KBM-7 (cell line): ENCODE measurements around the gene DROSHA.
A peak's percentile ranks its signal among the peaks of the same experiment; 100 is the strongest.
"Not testable (repeated sequence)": the region's sequence is repeated elsewhere in the genome, so short reads cannot be mapped to it uniquely, and the experiment has no call there.

Source experiments
- DNase-seq: peaks from one replicate; pipeline ENCODE4 v3.0.0-alpha.2; 2015
- in situ Hi-C: fragments of 300-500 bp; cut with MboI; formaldehyde crosslinking; loops from 2 replicates; pipeline ENCODE4 v1.14.3; 2020; ENCODE audit warnings: low sequenced_read_pairs, low pct_unique_long_range_greater_than_20kb, mixed read lengths

Gene DROSHA

DNA sequence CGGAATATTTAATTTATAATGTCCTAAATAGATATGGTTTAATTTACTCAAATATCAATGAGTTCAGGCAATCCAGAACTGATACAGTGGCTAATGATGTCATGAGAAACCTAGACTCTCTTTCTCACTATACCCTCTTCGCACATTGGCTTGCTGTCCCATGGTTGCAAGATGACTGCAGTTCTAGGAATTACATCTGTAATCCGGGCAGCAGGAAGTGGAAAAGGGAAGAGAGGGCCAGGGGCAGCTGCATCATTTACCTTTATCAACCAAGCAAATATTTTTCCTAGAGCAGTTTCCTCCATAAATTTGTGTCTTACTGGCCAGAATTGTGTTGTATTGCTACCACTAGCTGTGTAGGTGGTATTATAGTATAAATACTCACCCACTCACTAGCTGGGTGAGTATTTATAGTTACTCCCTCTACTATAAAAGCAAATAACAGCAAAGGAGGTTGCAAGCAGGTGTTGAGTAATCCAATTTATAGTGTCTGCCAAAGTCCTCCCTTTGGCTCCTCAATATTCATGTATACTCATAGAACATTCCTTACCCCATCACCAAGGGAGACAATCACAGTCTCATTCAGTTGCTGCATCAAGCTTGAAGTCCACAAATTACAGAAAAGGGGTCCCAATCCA is 168.8 kb downstream of the DROSHA start:
- in situ Hi-C loops = no loop called here
- no peak for DNase-seq

DNA sequence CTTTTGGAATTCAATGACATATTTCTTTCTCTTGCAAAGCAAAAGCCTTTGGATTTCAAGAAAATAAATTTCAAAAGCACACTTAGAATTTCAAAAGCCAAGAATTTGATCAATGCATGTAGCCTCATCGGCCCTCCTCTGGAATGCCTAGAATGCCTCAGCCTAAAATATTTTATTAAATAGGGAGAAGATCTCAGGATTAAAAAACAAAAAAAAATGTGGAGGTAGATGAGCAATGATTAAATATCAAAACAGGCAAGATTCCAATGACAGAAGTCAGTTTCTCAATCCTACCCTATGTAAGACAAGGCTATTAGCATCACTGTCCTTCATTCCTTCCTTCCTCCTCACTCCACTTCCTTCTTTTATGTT is 169.4 kb downstream of the DROSHA start:
- no peak for DNase-seq
- in situ Hi-C loops = no loop called here

DNA sequence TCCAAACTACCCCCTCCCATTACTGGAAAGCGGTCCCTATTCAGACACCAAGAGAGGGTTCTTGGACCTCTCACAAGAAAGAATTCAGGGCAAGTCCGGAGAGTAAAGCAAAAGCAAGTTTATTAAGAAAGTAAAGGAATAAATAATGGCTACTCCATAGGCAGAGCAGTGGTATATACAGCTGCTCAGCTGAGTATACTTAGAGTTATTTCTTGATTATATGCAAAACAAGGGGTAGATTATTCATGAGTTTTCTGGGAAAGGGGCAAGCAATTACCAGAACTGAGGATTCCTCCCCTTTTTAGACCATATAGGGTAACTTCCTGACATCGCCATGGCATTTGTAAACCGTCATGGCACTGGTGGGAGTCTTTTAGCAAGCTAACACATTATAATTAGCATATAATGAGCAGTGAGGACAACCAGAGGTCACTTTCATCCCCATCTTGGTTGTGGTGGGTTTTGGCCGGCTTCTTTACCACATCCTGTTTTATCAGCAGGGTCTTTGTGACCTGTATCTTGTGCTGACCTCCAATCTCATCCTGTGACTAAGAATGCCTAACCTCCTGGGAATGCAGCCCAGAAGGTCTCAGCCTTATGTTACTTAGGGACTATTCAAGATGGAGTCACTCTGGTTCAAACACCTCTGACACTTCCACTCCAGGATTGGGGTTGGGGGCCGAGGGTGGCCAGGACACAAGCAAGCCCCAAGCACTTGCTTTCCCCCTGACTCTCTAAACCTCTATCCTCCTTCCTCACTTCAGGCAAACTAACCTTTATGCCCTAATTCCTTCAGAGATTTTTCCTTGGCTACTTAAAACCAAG is 170.0 kb downstream of the DROSHA start:
- in situ Hi-C loops, DNase-seq: not testable (repeated sequence)

DNA sequence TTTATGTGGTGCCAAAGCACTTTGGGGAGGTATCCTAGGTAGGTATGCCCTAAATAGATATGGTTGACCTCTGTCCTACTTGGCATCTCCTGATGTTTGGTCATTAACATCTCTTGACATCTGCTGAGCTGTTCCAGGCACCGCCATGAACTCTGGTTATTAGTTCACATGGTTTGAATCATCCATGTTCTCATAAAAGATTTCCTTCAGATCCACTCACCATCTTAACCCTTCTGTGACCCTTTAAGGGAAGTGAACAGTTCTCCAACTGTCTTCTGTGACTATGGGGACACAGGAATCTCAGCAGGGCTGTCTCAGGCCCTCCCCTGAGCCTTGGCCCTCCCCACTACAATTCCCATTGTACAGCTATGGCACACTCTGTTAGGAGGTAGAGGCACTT is 170.7 kb downstream of the DROSHA start:
- in situ Hi-C loops = no loop called here
- no peak for DNase-seq

DNA sequence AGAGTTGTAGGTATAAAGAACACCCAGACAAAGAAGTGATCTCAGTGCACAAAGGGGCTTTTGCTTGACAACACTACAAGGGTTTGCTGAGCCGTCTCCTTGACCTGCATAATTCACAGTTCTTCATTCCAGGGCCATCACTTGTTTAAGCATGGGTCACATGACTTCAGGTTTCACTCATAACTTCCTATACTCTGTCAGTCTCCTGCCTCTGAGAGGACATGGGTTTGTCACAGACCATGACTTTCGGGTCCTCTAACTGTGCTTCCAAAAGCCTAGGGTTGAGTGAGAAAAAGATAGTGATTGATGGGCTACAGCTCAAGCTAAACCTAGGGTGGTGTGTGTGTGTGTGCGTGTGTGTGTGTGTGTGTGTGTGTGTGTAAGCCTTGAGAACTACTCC is 172.1 kb downstream of the DROSHA start:
- in situ Hi-C loops = no loop called here
- DNase-seq = no peak

DNA sequence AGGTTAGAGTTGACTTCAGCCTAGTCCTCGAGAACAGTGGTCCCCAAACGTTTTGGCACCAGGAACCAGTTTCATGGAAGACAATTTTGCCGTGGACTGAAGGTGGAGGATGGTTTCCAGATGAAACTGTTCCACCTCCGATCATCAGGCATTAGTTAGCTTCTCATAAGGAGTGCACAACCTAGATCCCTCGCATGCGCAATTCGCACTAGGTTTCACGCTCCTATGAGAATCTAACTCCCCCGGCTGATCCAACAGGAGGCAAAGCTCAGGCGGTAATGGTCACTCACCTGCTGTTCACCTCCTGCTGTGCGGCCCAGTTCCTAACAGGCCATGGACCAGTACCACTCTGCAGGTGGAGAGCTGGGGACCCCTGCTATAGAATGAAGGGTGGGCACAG is 174.9 kb downstream of the DROSHA start:
- DNase-seq = no peak
- in situ Hi-C loops = no loop called here

DNA sequence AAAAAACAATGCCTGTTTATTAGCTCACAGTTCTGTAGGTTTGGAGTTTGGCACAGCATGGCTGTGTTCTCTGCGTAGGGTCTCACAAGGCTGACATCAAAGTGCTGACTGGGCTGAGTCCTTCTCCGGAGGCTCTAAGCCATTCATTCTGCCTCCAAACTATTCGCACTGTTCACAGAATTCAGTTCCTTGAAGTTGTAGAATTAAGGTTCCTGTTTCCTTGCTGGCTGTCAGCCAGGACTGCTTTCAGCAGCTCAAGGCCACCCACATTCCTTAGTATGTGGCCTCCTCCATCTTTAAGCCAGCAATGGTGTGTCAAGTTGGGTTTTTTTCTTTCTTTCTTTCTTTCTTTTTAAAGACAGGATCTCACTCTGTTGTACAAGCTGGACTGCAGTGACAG is 176.6 kb downstream of the DROSHA start:
- DNase-seq = peak; percentile 2
- in situ Hi-C loops = no loop called here
